ENCODE data around the gene ARPC5L.

ARPC5L gene

DNA sequence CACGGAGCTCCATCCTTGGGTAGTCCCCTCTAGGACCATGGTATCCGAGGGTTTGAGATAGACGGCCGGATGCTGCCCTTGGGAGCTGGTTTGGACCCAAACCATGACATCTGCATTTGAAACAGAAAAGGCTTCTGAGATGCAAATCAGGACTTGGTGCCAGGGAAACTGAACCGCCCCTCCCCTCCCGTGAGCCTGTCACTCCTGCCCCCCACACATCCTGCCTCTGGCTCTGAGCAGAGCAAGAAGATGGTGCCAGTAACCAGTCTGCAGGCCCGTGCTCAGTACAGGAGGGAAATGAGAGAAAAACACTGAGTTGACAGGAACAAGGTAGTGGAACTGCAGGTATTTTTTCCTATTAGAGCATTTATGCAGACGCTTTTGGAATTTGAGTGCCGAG, 18.6 kb downstream of the ARPC5L start:
- Histone ChIP-seq H3K27me3 (replicated peaks in 2 of 5; ENCODE audit: control insufficient read depth in 4 of 5, insufficient read depth in 5 of 5, low read length in 4 of 5) (no peaks in the 10 kb centered on the region), H3K36me3 (ENCODE audit: control insufficient read depth in 4 of 4, insufficient read depth in 4 of 4, low read length in 3 of 4) (peaks cover 8 to 83% (median 63%) of the 10 kb centered on the region in 4 experiments), H3K4me3 (ENCODE audit: control insufficient read depth in 1 of 7, extremely low read depth in 1 of 7, insufficient read depth in 4 of 7, low read depth in 2 of 7, low read length in 6 of 7) (no peak overlapping the region), H3K9me3 (ENCODE audit: control extremely low read depth in 1 of 5, control insufficient read depth in 4 of 5, insufficient read depth in 2 of 5, low read depth in 1 of 5, low read length in 4 of 5) (no peaks in the 10 kb centered on the region), H3K27ac (ENCODE audit: insufficient read depth in 1 of 2, low read depth in 1 of 2, low read length in 2 of 2, poor library complexity in 1 of 2, severe bottlenecking in 2 of 2) (no peak overlapping the region), H3K4me1 (ENCODE audit: control extremely low read depth in 1 of 4, control insufficient read depth in 4 of 4, insufficient read depth in 4 of 4, low read length in 3 of 4) (no peaks in the 10 kb centered on the region)
- ChIA-PET POLR2A (no interaction called here), CTCF (interaction anchor here (1.5 kb wide), 1 partner anchor 9 kb away, joined by 5 read pairs; no protein-coding TSS in a partner anchor)
- WGBS (ENCODE audit: insufficient coverage) = 80% methylated on average over 9 of the region's 9 CpGs
- no peak for DNase-seq

DNA sequence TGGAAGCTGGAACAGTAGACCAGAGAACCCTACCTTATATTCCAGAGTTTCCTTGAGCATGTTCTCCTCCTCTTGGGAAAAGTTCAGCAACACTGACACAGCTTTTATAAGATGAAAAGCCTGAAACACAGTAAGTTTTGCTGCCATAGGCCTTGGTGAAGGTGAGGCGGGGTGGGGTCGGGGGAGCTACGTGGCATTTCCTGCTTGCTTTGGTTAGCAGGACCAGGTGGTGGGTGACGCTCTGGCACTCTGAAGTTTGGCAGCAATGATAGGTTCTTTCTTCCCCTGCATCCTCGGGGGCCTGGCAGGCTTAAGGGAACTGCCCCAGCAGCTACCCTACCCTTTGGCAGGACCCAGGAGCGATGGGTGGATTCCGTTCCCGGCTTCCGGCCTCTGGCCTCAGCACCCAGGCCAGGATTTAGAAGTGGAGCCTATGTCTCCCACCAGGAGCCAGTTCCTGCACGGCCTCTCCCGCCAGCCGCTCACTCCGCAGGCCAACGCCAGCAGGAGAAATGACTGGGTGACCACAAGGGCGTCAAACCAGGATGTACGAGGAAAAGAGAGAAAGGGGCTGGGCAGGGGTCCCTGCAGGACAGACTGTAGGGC, 19.3 kb downstream of the ARPC5L start:
- ChIA-PET CTCF (interaction anchor here (0.6 to 2.5 kb wide), 4 partner anchors 10 to 584 kb away, joined by 3 to 13 read pairs (median 4); no protein-coding TSS in a partner anchor), POLR2A (no interaction called here)
- Histone ChIP-seq H3K4me3 (ENCODE audit: control insufficient read depth in 1 of 7, extremely low read depth in 1 of 7, insufficient read depth in 4 of 7, low read depth in 2 of 7, low read length in 6 of 7) (no peak overlapping the region), H3K4me1 (ENCODE audit: control extremely low read depth in 1 of 4, control insufficient read depth in 4 of 4, insufficient read depth in 4 of 4, low read length in 3 of 4) (no peaks in the 10 kb centered on the region), H3K27me3 (replicated peaks in 2 of 5; ENCODE audit: control insufficient read depth in 4 of 5, insufficient read depth in 5 of 5, low read length in 4 of 5) (no peaks in the 10 kb centered on the region), H3K9me3 (ENCODE audit: control extremely low read depth in 1 of 5, control insufficient read depth in 4 of 5, insufficient read depth in 2 of 5, low read depth in 1 of 5, low read length in 4 of 5) (no peaks in the 10 kb centered on the region), H3K36me3 (ENCODE audit: control insufficient read depth in 4 of 4, insufficient read depth in 4 of 4, low read length in 3 of 4) (peaks cover 12 to 83% (median 64%) of the 10 kb centered on the region in 4 experiments), H3K27ac (ENCODE audit: insufficient read depth in 1 of 2, low read depth in 1 of 2, low read length in 2 of 2, poor library complexity in 1 of 2, severe bottlenecking in 2 of 2) (no peak overlapping the region)
- DNase-seq = no peak
- WGBS (ENCODE audit: insufficient coverage) = 96% methylated on average over 11 of the region's 16 CpGs

DNA sequence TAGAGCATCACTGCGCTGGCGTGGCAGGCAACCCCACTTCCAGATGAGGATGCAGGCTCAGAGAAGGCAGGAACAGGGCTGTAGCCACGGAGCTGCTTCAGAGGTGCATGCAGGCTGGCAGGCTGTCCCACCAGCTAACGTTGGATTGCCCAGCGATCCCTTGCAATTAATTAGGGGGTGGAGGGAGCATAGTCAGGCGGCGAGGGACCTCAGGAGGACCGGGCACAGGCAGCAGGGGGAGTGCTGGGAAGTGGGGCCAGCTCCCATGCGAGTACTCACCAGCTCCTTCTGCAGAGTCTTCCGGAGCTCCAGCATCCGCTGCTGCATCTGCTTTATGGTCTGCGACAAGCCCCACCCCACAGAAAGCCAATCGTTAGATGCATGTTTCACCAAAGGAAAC, 20.3 kb downstream of the ARPC5L start:
- Histone ChIP-seq H3K27ac (ENCODE audit: insufficient read depth in 1 of 2, low read depth in 1 of 2, low read length in 2 of 2, poor library complexity in 1 of 2, severe bottlenecking in 2 of 2) (no peak overlapping the region), H3K27me3 (replicated peaks in 2 of 5; ENCODE audit: control insufficient read depth in 4 of 5, insufficient read depth in 5 of 5, low read length in 4 of 5) (no peaks in the 10 kb centered on the region), H3K4me3 (ENCODE audit: control insufficient read depth in 1 of 7, extremely low read depth in 1 of 7, insufficient read depth in 4 of 7, low read depth in 2 of 7, low read length in 6 of 7) (no peak overlapping the region), H3K36me3 (ENCODE audit: control insufficient read depth in 4 of 4, insufficient read depth in 4 of 4, low read length in 3 of 4) (peaks cover 12 to 83% (median 62%) of the 10 kb centered on the region in 4 experiments), H3K4me1 (ENCODE audit: control extremely low read depth in 1 of 4, control insufficient read depth in 4 of 4, insufficient read depth in 4 of 4, low read length in 3 of 4) (no peaks in the 10 kb centered on the region), H3K9me3 (ENCODE audit: control extremely low read depth in 1 of 5, control insufficient read depth in 4 of 5, insufficient read depth in 2 of 5, low read depth in 1 of 5, low read length in 4 of 5) (no peaks in the 10 kb centered on the region)
- ChIA-PET CTCF (interaction anchor here (0.5 to 2.5 kb wide), 5 partner anchors 9 to 118 kb away, joined by 3 to 13 read pairs (median 4); no protein-coding TSS in a partner anchor), POLR2A (interaction anchor here (1.2 kb wide), 1 partner anchor 10 kb away, joined by 4 read pairs; no protein-coding TSS in a partner anchor)
- no peak for DNase-seq
- 86% methylated on average over 9 of the region's 13 CpGs for WGBS (ENCODE audit: insufficient coverage)

DNA sequence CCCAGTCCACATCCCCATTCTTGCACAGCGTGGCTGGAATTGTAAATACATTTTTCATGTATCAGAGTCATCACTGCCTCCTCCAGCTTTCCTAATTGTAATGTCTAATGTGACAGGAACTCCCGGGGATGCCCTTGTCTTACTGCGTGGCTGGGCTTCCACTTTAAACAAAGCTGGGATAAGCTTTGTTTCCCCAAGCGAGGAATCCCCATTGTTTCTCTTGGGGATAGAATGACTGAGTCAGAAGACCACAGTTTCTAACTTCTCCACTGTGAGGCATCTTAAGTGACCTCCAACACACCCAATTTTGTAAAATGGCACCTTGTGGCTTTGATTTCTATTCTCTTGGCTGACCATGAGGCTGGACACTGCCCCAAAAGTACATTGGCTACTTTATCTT, 22.4 kb downstream of the ARPC5L start:
- H3K36me3 ChIP-seq (ENCODE audit: control insufficient read depth in 4 of 4, insufficient read depth in 4 of 4, low read length in 3 of 4) = peaks cover 14 to 79% (median 62%) of the 10 kb centered on the region in 4 experiments

DNA sequence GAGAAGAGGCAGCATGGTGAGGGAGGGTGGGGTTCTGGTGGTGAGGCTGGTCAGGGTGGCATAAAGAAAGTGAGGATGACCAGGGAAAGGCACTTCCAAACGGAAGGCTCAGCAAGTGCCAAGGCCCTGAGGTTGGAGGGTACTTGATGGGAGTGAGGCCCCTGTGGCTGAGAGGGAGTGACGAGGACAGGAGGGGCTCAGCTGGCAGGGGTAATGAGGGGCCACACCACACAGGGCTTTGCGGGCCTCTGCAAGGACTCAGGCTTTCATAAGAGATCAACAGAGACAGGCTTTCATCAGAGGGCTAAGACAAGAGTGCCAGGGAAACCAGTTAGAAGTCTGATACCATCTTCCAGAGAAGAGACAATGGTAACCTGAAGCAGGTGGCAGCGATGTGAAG, 23.6 kb downstream of the ARPC5L start:
- 100% methylated on average over 4 of the region's 4 CpGs for WGBS (ENCODE audit: insufficient coverage)
- CTCF ChIA-PET = interaction anchor here (2.6 to 2.7 kb wide), 2 partner anchors 9 to 32 kb away, joined by 7 to 8 read pairs; partner anchors contain the start of gene WDR38
- H3K36me3 ChIP-seq (ENCODE audit: control insufficient read depth in 4 of 4, insufficient read depth in 4 of 4, low read length in 3 of 4) = peaks cover 12 to 80% (median 62%) of the 10 kb centered on the region in 4 experiments

More for the DNA sequence above, 22.4 kb downstream of the ARPC5L start:
- CTCF ChIA-PET = interaction anchor here (1.1 to 2.7 kb wide), 3 partner anchors 10 to 31 kb away, joined by 3 to 8 read pairs (median 7); partner anchors contain the start of gene WDR38
- no peaks in the 10 kb centered on the region for H3K27me3 ChIP-seq (replicated peaks in 2 of 5; ENCODE audit: control insufficient read depth in 4 of 5, insufficient read depth in 5 of 5, low read length in 4 of 5)
- H3K9me3 ChIP-seq (ENCODE audit: control extremely low read depth in 1 of 5, control insufficient read depth in 4 of 5, insufficient read depth in 2 of 5, low read depth in 1 of 5, low read length in 4 of 5) = no peaks in the 10 kb centered on the region
- POLR2A ChIA-PET = no interaction called here
- H3K27ac ChIP-seq (ENCODE audit: insufficient read depth in 1 of 2, low read depth in 1 of 2, low read length in 2 of 2, poor library complexity in 1 of 2, severe bottlenecking in 2 of 2) = no peak overlapping the region
- no peaks in the 10 kb centered on the region for H3K4me1 ChIP-seq (ENCODE audit: control extremely low read depth in 1 of 4, control insufficient read depth in 4 of 4, insufficient read depth in 4 of 4, low read length in 3 of 4)
- DNase-seq = no peak
- 100% methylated on average over 2 of the region's 4 CpGs for WGBS (ENCODE audit: insufficient coverage)
- H3K4me3 ChIP-seq (ENCODE audit: control insufficient read depth in 1 of 7, extremely low read depth in 1 of 7, insufficient read depth in 4 of 7, low read depth in 2 of 7, low read length in 6 of 7) = no peak overlapping the region

DNA sequence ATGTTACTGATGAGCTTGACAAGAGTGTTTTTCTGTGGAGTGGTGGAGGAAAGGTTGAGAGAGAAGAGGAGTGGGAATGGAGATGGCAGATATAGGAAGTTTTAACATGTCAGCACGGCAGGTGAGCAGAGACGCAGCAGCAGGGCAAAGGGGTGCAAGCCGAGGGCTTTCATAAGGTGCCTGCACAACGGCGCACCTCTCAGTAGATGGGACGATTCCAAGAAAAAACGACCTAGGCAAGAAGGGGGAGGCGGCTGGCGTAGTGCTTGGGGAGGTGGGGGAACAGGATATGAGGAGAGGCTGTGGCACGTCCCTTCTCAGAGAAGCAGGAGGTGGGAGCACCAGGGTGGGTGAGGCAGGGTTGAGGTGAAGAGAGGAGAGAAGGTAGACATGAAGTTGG, 24.5 kb downstream of the ARPC5L start:
- ChIA-PET POLR2A (no interaction called here), CTCF (interaction anchor here (0.9 to 2.7 kb wide), 5 partner anchors 8 to 110 kb away, joined by 3 to 8 read pairs (median 6); partner anchors contain the start of genes OLFML2A and WDR38)
- no peak overlapping the region for H3K4me3 ChIP-seq (ENCODE audit: control insufficient read depth in 1 of 7, extremely low read depth in 1 of 7, insufficient read depth in 4 of 7, low read depth in 2 of 7, low read length in 6 of 7)
- peaks cover 12 to 80% (median 57%) of the 10 kb centered on the region in 4 experiments for H3K36me3 ChIP-seq (ENCODE audit: control insufficient read depth in 4 of 4, insufficient read depth in 4 of 4, low read length in 3 of 4)
- no peak for DNase-seq
- 98% methylated on average over 8 of the region's 10 CpGs for WGBS (ENCODE audit: insufficient coverage)
- H3K4me1 ChIP-seq (ENCODE audit: control extremely low read depth in 1 of 4, control insufficient read depth in 4 of 4, insufficient read depth in 4 of 4, low read length in 3 of 4) = no peaks in the 10 kb centered on the region
- H3K27me3 ChIP-seq (replicated peaks in 2 of 5; ENCODE audit: control insufficient read depth in 4 of 5, insufficient read depth in 5 of 5, low read length in 4 of 5) = no peaks in the 10 kb centered on the region
- H3K9me3 ChIP-seq (ENCODE audit: control extremely low read depth in 1 of 5, control insufficient read depth in 4 of 5, insufficient read depth in 2 of 5, low read depth in 1 of 5, low read length in 4 of 5) = no peaks in the 10 kb centered on the region
- H3K27ac ChIP-seq (ENCODE audit: insufficient read depth in 1 of 2, low read depth in 1 of 2, low read length in 2 of 2, poor library complexity in 1 of 2, severe bottlenecking in 2 of 2) = no peak overlapping the region

More for the DNA sequence above, 23.6 kb downstream of the ARPC5L start:
- Histone ChIP-seq H3K4me3 (ENCODE audit: control insufficient read depth in 1 of 7, extremely low read depth in 1 of 7, insufficient read depth in 4 of 7, low read depth in 2 of 7, low read length in 6 of 7) (no peak overlapping the region), H3K4me1 (ENCODE audit: control extremely low read depth in 1 of 4, control insufficient read depth in 4 of 4, insufficient read depth in 4 of 4, low read length in 3 of 4) (no peaks in the 10 kb centered on the region), H3K27me3 (replicated peaks in 2 of 5; ENCODE audit: control insufficient read depth in 4 of 5, insufficient read depth in 5 of 5, low read length in 4 of 5) (no peaks in the 10 kb centered on the region), H3K9me3 (ENCODE audit: control extremely low read depth in 1 of 5, control insufficient read depth in 4 of 5, insufficient read depth in 2 of 5, low read depth in 1 of 5, low read length in 4 of 5) (no peaks in the 10 kb centered on the region), H3K27ac (ENCODE audit: insufficient read depth in 1 of 2, low read depth in 1 of 2, low read length in 2 of 2, poor library complexity in 1 of 2, severe bottlenecking in 2 of 2) (no peak overlapping the region)
- DNase-seq = no peak
- POLR2A ChIA-PET = no interaction called here

DNA sequence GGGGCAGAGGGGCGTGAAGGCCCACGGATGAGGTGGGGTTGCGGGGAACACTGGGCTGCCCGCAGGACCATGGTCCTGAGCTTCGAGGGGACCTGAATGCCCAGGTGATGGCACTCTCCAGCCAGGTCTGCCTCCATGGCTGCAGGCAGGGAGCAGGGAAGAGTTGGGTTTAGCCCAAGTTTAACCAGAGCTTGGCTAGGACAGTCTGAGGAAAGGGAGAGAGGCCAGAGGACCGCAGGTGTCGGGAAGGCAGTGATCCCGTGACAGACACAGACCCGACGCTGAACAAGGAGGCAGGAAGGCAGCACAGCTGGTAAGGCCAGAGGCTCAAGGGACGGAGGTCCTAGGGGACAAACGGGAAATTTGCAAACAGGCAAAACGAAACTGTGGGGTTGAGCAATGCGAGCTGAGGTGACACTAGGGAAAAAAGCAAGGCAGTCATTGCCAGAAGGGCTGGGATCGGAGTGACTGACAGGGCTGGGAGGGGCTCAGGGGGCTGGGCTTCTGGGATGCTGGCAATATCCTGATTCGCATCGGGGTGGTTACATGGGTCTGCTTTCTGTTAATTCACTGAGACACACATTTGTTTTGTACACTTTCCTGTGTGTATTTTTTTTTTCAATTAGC, 25.0 kb downstream of the ARPC5L start:
- DNase-seq = no peak
- no peaks in the 10 kb centered on the region for H3K9me3 ChIP-seq (ENCODE audit: control extremely low read depth in 1 of 5, control insufficient read depth in 4 of 5, insufficient read depth in 2 of 5, low read depth in 1 of 5, low read length in 4 of 5)
- H3K4me1 ChIP-seq (ENCODE audit: control extremely low read depth in 1 of 4, control insufficient read depth in 4 of 4, insufficient read depth in 4 of 4, low read length in 3 of 4) = no peaks in the 10 kb centered on the region
- CTCF ChIA-PET = interaction anchor here (0.9 to 1.4 kb wide), 3 partner anchors 35 to 110 kb away, joined by 3 to 6 read pairs (median 3); partner anchors contain the start of gene OLFML2A
- no peak overlapping the region for H3K27ac ChIP-seq (ENCODE audit: insufficient read depth in 1 of 2, low read depth in 1 of 2, low read length in 2 of 2, poor library complexity in 1 of 2, severe bottlenecking in 2 of 2)
- no peak overlapping the region for H3K4me3 ChIP-seq (ENCODE audit: control insufficient read depth in 1 of 7, extremely low read depth in 1 of 7, insufficient read depth in 4 of 7, low read depth in 2 of 7, low read length in 6 of 7)
- peaks cover 12 to 75% (median 52%) of the 10 kb centered on the region in 4 experiments for H3K36me3 ChIP-seq (ENCODE audit: control insufficient read depth in 4 of 4, insufficient read depth in 4 of 4, low read length in 3 of 4)
- 96% methylated on average over 15 of the region's 17 CpGs for WGBS (ENCODE audit: insufficient coverage)
- POLR2A ChIA-PET = no interaction called here
- no peaks in the 10 kb centered on the region for H3K27me3 ChIP-seq (replicated peaks in 2 of 5; ENCODE audit: control insufficient read depth in 4 of 5, insufficient read depth in 5 of 5, low read length in 4 of 5)
